GM04504 (cell line): ENCODE measurements around the gene PTPN3.

ENCODE experiments used
- DNase-seq: peaks from one replicate; pipeline ENCODE4 v3.0.0-alpha.2; 2012; ENCODE audit warnings: low read depth

PTPN3 gene

DNA sequence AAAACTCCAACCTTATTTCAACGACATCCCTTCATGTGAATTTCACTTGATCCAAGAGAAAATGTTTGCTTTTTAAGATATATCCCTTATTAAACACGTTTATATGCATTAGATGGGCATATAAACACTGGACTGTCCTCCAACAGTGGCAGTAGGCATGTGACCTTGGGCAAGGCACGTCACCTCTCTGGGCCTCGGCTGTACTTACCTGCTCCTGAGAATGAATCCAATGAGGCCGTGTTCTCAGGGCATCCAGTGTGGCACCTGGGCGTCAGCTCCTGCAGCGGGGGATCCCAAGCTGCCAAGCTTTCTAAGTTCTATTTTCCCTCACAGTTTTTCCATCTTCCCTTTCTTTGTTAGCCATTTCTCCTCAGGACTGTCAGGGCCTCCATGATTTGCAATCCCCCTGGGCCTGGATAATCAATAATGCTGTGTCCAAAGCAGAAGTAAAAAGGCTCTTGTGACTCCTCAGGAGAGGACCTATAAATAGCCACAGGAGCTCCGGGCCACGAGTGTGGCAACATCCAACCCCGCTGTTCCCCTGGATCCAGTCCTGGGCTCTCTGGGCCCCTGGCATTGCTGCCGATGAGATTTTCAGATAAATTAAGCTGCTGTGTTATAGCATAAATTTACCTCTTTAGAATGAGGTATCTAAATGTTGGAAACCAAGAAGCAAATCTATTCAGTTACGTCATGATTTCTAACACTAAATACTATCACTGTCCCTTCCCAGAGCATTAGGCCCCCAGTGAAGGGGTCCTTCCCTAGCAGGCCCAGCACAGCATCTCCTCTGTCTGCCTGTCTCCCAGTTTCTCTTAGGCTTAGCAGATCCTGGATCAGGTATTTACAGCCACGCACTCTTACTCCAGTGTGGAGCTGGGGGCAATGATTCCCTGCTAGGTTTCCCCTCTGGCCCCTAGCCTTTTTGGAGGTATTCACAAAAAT lies 76.8 kb downstream of the PTPN3 start:
- DNase-seq, result no peak

DNA sequence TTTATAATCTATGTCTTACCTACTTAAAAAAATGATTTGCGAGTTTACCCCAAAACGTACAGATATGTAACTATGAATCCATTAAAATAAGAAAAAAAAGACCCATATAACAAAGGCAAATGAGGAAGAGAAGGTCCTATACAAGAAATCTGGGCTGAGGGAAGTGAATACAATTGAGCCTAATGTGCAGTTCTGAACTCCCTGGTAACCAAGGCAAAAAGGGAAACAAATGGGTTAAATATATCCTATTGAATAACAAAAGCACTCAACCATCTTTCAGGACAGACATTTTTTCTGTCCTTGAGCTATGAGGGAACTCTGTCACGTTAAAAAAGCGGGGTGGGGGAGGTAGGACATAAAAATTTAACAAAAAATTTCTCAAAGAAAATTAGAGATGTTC lies 78.6 kb downstream of the PTPN3 start:
- no peak for DNase-seq

DNA sequence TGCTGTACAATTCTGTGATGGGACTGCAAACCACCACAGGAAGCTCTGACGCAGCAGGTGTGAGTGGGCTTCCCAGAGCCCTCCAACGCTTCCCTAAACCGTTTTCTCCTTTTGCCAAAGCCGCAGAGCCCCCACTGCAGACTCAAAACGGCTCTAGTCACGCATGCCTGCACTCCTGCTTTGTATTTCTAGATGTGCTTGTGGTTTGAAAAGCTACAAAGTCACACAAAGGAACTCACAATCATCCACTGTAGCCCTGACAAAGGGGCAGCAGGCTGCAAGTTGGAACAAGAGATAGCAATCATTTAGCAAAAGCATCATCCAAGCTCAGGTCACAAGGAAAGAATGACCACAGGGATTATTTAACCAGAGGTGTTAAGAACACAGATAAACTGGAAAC lies 79.3 kb downstream of the PTPN3 start:
- no peak for DNase-seq

GRCh38 chr9:109417585-109418544 lies 80.2 kb downstream of the PTPN3 start:
- no peak for DNase-seq

- DNase-seq, result no peak
Measured at GRCh38 chr9:109417054-109417453, 81.1 kb downstream of the PTPN3 start.

DNA sequence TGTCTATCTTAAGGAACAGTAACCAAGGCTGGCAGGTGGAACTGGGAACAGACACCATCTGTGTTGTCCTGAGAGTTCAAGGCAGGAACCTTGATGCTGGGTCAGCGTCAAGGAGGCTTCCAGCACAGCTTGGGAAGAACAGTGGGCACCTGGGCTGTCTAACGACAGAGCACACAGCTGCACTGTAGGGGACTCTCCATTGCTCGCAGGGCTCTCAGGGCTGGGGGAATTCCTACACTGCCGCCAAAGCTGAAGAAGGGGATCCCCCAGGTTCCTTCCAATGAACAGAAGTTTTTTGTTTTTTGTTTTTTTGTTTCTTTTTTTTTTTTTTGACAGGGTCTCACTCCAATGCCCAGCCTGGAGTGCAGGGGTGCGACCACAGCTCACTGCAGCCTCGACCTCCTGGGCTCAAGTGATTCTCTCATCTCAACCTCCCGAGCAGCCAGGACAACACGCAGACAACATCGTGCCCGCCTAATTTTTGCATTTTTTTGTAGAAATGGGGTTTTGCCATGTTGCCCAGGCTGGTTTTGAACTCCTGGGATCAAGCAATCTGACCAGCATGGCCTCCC lies 81.9 kb downstream of the PTPN3 start:
- no peak for DNase-seq

DNA sequence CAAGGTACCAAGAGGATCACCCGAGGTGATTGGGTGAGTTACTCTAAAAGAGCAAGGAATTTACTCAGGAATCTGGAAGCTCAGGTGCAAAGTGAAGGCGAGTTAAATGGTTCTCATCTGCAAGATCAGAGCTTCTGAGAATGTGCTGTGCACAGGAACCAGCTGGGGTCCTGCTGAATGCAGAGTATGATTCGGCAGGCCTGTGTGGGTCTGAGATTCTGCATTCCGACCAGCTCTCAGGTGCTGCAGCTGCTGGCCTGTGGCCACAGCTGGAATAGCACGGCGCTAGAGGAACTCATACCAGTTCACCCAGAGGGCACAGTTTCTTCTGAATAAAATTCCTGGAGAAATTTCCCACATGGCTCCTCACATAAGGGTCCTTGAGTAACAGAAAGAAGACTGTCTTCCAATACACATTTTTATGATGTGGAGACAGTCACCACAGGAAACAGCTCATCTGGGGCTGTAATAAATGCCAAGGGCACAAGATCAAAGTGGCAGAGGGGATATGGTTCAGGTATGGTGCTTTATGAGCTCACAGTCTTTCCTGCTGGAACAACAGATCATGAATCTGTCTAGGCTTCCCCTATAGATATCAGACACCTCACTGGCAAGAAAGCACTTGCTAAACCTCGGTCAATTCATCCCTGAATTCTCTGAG lies 83.9 kb downstream of the PTPN3 start:
- DNase-seq, result no peak

DNA sequence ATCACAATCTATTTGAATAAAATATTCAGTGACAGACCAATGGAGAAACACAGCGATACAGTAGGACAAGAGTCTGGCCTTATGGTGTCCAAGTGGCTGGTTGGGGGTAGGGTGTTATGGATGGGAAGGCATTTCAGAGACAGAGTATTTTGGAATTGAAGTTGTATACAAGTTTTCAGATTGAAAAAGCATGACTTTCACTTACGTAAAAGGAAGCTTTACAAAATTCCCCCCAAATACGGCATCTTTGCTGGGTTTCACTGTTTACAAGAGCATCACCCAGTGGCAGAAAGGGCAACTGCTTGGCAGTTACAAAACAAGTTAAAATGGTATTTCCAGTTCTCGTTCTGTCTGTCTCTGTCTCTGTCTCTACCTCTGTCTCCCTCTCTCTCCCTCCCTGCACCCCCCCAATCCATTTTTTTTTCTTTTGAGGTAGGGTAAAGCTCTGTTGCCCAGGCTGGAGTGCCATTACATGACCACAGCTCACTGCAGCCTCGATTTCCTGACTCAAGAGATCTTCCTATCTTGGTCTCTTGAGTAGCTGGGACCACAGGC lies 86.2 kb downstream of the PTPN3 start:
- DNase-seq, result no peak

DNA sequence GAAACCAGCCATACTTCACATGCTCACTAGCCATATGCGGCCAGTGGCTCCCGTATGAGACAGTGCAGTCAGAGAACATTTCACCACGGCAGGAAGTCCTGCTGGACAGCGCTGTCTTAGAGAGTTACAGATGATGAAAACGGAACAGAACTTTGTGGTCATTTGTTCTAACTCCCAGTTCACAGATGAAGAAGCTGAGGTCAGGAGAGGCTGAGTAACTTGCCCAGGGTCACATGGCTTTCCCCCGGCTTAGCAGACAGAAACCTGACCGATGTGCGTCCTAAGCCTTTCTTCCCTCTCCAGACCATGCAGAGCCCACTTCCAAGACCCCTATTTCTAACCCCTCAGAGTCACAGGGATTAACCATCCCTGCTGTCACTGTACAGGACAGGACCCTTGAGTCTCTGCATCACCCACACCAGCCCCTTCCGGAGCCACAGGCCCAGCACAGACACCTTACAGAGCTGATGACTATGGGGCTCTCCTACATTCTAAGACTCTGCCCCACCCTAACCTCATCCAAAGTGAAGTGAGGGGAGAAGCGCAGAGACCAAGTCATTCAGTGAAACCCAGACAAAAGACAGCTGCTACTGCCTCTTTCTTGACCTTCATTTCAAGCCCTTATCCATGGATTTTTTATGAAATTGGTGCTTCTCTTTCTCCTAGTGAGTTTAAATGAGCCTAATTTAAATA lies 86.9 kb downstream of the PTPN3 start:
- no peak for DNase-seq

DNA sequence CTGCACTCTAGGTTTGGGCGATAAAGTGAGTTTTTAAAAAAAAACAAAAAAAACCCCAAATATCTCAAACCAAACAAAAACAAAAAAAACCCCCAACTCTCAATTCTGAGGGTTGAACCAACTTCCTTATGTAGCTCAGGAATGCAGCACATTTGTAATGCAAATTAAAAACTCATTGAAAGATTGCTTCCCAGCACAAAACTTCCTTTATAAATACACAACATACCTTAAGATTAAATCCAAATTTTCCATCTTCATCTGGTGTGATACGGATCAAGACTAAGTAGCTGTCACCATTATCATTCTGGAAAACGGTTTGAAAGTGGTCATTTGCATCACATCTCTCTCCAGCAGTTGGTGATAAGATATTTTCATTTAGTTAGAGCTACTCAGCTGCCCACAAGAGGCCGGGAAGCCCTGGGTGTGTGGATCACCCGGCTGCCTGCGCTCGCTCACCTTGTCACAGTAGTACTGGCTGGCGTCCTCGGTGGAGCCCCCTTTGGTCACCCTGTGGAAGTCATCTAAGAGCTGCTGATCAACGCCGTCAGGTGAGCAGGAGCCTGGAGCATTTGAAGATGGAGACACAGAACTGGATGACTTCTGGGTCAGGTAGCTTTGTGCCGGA lies 88.2 kb downstream of the PTPN3 start:
- no peak for DNase-seq

GRCh38 chr9:109408759-109409462 lies 89.2 kb downstream of the PTPN3 start:
- no peak for DNase-seq

DNA sequence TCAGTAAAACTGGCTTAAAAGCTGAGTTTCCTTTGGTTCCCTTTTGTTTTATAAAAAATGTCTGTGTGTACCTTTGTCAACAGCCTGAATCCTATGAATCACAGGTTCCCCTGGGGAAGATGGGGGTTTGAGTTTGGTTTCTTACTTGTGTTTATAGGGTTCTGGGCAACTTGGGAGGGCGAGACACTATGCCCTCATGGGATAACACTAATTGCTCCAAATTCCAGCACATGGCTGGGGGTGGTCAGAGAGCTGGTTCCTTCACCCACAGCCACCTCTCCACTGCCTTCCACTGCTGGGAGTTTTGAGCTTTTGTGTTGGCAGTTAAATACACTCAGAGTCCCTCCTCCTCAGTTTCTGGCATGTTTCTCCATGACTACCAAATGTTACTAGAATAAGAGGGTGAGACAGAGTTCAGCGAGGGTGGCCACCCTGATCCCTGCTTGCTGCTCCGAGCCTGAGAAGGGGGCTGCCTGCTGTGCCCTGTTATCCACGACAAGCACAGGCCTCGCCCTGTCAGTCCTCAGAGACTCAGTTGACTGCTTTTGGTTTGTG lies 94.3 kb downstream of the PTPN3 start:
- DNase-seq, result no peak

DNA sequence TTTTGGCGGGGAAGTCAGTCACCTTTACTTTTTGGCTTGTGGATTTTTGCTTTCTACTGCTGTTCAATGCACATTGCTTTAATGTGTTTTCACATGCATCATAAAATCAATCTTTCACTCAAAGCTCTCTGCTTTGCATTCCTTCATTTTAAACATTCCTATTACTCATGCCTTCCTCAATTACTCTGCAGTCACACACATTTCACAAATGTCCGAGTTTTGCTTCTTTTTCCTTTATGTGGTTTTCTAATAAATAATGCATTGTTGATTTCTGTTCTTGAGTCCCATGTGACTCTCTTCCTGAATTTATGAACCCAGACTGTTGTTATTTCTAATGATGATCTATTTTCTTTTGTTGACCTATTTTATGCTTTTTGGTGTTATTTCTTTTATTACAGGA lies 95.0 kb downstream of the PTPN3 start:
- DNase-seq, result no peak

GRCh38 chr9:109401990-109402318 lies 96.2 kb downstream of the PTPN3 start:
- DNase-seq, result no peak

GRCh38 chr9:109401169-109401989 lies 96.7 kb downstream of the PTPN3 start:
- DNase-seq, result no peak

- no peak for DNase-seq
Measured at GRCh38 chr9:109399258-109399767, 98.8 kb downstream of the PTPN3 start.

DNA sequence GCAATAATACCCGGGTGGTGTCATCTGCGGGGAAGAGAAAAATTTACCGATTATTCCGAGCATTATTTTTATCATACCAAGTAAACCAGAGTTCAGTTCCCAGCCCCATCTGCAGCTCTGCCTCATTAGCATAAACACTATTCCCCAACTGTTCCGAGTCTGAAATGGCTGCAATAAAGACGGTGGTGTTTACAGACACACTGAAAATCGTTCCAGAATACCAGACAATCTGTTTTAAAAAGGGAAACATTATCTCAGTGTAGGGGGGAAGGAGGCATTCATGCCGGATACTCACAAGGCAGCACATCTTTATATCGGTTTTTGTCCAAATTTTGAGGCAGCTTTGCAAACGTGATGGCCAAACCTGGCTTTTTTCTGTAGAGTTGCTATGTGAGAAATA lies 106.9 kb downstream of the PTPN3 start:
- no peak for DNase-seq

DNA sequence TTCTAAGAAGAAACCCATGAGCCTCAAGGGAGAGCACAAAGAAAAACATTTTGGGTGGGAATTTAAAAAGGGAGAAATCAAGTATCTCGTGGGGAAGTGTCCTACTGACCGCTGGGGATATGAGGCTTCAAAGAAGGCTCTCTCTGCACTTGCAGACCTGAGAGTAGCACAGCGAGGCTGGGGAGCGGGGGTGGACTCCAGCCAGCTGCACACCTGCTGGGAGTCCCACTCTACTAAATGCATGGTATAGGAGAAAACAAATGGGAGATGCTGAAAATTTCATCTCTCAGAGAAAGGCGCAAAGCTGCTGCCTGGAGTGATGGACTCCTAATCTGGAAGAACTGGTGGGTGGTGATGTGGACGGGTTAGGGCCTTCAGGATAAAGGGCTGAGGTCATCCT lies 110.3 kb downstream of the PTPN3 start:
- DNase-seq, result no peak

DNA sequence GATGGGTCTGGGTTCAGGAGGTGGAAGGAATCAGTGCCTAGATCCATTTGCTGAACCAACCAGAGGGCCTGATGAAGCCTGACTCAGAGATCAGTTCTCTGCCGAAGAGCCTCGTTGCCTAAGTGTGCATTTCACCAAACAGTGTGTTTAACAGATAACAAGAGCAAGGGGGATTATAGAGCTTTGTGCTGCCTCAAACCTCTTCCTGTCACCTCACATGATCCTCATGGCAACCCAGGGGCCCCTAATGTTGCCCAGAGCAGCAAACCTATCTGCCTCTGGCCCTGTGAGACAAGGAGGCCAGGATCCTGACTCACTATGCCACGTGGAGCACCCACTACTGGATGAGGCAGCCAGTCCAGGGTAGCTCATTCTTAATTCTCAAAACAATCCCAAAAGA lies 110.9 kb downstream of the PTPN3 start:
- no peak for DNase-seq
